Smooth muscle cell (in vitro differentiated cells): ENCODE results near the gene IMMP2L. TPM values are rescaled to one million over a fixed set of nuclear protein-coding genes. Genes with fewer than 3 reads are reported as not detected.

Experiments
- DNase-seq: peaks from one replicate; lab custom pipeline; 2025; ENCODE audit not compliant: unreplicated experiment; lab: John Stamatoyannopoulos, UW
- H2AFZ ChIP-seq: fragments of 200-600 bp; sonication (generic); 2 replicates; pipeline ENCODE4 v1.6.0; 2016; ENCODE audit warnings: antibody characterized with exemption, low read depth, mild to moderate bottlenecking
- H3F3A ChIP-seq: fragments of 200-600 bp; sonication (generic); 2 replicates; pipeline ENCODE4 v1.6.0; 2017; ENCODE audit warnings: antibody characterized with exemption, low read depth
- H3K27ac ChIP-seq: fragments of 200-600 bp; sonication (generic); 2 replicates; pipeline ENCODE4 v1.5.1; 2016; ENCODE audit warnings: low read depth, mild to moderate bottlenecking
- H3K27me3 ChIP-seq: fragments of 200-600 bp; sonication (generic); 2 replicates; pipeline ENCODE4 v1.6.1; 2016; ENCODE audit warnings: low read depth, mild to moderate bottlenecking
- H3K36me3 ChIP-seq: fragments of 200-600 bp; sonication (generic); 2 replicates; pipeline ENCODE4 v1.5.1; 2016; ENCODE audit warnings: low read depth
- H3K4me1 ChIP-seq: fragments of 200-600 bp; sonication (generic); 2 replicates; pipeline ENCODE4 v1.5.1; 2016; ENCODE audit warnings: low read depth
- H3K4me2 ChIP-seq: fragments of 200-600 bp; sonication (generic); 2 replicates; pipeline ENCODE4 v1.6.0; 2016; ENCODE audit warnings: mild to moderate bottlenecking
- H3K4me3 ChIP-seq: fragments of 200-600 bp; sonication (generic); 2 replicates; pipeline ENCODE4 v1.5.1; 2016; ENCODE audit warnings: mild to moderate bottlenecking
- H3K79me2 ChIP-seq: fragments of 200-600 bp; sonication (generic); 2 replicates; pipeline ENCODE4 v1.6.0; 2016; ENCODE audit warnings: low read depth, mild to moderate bottlenecking
- H3K9ac ChIP-seq: fragments of 200-600 bp; sonication (generic); 2 replicates; pipeline ENCODE4 v1.6.0; 2016; ENCODE audit warnings: low read depth
- H3K9me3 ChIP-seq: fragments of 200-600 bp; sonication (generic); replicated peaks from 2 replicates; pipeline ENCODE4 v1.5.1; 2016; ENCODE audit warnings: low read depth
- H4K20me1 ChIP-seq: fragments of 200-600 bp; sonication (generic); 2 replicates; pipeline ENCODE4 v1.6.0; 2016; ENCODE audit warnings: low read depth
- WGBS: methylation state at CpG from one replicate; pipeline ENCODE4 v1.1.7; 2016; ENCODE audit warnings: low lambda C conversion rate; 5-methylcytosine and 5-hydroxymethylcytosine counted together
- polyA plus RNA-seq: library from polyadenylated mRNA; unstranded; fragments of >200 nt; fragmentation: Nextera tagmentation; extraction: Ambion mirVana; gene quantifications from 2 replicates; pipeline ENCODE4 v1.2.1, GENCODE V29; 2016
- total RNA-seq: library from RNA; depleted of rRNA; stranded (reverse); fragments of >200 nt; gene quantifications from 2 replicates; pipeline ENCODE4 v1.2.3, GENCODE V29; 2014
- TF ChIP-seq, protein P1 (sequence below): fragments of 200-600 bp; sonication (generic); IDR thresholded peaks from 2 replicates; pipeline ENCODE4 v1.5.1; 2017; ENCODE audit warnings: borderline replicate concordance, mild to moderate bottlenecking, antibody characterized with exemption; ENCODE audit not compliant: insufficient read depth, poor library complexity, severe bottlenecking

Gene IMMP2L
- total and polyA plus RNA-seq, 2 experiments from 2014 or later: 10.9 to 11.1 TPM

DNA sequence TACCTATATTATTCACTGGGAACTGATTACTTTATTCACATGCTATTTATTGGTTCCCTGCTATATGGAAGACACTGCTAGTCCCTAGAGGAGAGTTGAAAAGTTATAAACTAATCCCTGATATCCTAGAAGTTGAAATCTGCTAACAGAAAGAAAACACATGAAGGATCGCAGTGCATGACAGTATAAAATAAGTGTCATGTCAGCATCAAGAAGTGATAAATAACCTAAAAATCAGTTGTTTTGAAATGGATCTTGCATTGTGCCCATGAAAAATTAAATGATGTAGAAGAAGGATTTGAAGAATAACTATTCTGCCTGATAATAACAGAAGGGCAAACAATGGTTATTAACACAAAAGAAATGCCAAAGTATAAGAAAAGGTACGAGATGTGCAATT lies 764.6 kb downstream of the IMMP2L start:
- TF ChIP-seq, protein P1, sequence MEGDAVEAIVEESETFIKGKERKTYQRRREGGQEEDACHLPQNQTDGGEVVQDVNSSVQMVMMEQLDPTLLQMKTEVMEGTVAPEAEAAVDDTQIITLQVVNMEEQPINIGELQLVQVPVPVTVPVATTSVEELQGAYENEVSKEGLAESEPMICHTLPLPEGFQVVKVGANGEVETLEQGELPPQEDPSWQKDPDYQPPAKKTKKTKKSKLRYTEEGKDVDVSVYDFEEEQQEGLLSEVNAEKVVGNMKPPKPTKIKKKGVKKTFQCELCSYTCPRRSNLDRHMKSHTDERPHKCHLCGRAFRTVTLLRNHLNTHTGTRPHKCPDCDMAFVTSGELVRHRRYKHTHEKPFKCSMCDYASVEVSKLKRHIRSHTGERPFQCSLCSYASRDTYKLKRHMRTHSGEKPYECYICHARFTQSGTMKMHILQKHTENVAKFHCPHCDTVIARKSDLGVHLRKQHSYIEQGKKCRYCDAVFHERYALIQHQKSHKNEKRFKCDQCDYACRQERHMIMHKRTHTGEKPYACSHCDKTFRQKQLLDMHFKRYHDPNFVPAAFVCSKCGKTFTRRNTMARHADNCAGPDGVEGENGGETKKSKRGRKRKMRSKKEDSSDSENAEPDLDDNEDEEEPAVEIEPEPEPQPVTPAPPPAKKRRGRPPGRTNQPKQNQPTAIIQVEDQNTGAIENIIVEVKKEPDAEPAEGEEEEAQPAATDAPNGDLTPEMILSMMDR: no peak
- no peaks in the 10 kb centered on the region for H3K79me2 ChIP-seq
- H3K9me3 ChIP-seq: no peaks in the 10 kb centered on the region
- H3K27ac ChIP-seq: no peak overlapping the region
- no peak overlapping the region for H3K4me2 ChIP-seq
- no peaks in the 10 kb centered on the region for H3F3A ChIP-seq
- no peak overlapping the region for H3K9ac ChIP-seq
- H3K27me3 ChIP-seq: no peaks in the 10 kb centered on the region
- no peak overlapping the region for H2AFZ ChIP-seq
- H3K4me3 ChIP-seq: no peak overlapping the region
- no peaks in the 10 kb centered on the region for H3K4me1 ChIP-seq
- no peaks in the 10 kb centered on the region for H4K20me1 ChIP-seq
- DNase-seq: no peak
- whole genome bisulfite sequencing: 85% methylated on average over 2 of the region's 2 CpGs
- H3K36me3 ChIP-seq: no peaks in the 10 kb centered on the region

DNA sequence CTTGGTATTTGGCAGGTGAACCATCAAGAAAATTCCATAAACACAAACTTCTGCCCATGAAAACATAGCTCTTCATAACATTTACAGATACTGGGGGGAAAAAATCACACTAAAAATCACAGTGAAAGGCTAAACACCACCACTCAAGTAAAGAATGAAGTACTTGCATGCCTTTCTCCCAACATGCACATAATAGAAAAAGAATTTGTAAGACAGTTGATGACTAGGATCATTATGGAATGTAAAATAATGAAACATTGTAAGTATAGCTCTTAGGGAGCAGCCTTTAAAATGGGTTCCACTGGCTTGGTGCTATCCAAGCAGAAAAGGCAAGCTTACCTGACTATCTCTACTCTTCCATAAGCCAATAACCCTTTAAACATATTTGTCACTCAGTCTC lies 771.3 kb downstream of the IMMP2L start:
- no peak for DNase-seq
- H3K79me2 ChIP-seq: no peaks in the 10 kb centered on the region
- H3K4me1 ChIP-seq: no peaks in the 10 kb centered on the region
- TF ChIP-seq, protein P1: no peak
- H3K4me2 ChIP-seq: no peak overlapping the region
- H3K27me3 ChIP-seq: no peaks in the 10 kb centered on the region
- no peak overlapping the region for H3K27ac ChIP-seq
- H3F3A ChIP-seq: no peaks in the 10 kb centered on the region
- H3K4me3 ChIP-seq: no peak overlapping the region
- H3K9me3 ChIP-seq: no peaks in the 10 kb centered on the region
- H4K20me1 ChIP-seq: no peaks in the 10 kb centered on the region
- H3K9ac ChIP-seq: no peak overlapping the region
- no peak overlapping the region for H2AFZ ChIP-seq
- H3K36me3 ChIP-seq: no peaks in the 10 kb centered on the region

DNA sequence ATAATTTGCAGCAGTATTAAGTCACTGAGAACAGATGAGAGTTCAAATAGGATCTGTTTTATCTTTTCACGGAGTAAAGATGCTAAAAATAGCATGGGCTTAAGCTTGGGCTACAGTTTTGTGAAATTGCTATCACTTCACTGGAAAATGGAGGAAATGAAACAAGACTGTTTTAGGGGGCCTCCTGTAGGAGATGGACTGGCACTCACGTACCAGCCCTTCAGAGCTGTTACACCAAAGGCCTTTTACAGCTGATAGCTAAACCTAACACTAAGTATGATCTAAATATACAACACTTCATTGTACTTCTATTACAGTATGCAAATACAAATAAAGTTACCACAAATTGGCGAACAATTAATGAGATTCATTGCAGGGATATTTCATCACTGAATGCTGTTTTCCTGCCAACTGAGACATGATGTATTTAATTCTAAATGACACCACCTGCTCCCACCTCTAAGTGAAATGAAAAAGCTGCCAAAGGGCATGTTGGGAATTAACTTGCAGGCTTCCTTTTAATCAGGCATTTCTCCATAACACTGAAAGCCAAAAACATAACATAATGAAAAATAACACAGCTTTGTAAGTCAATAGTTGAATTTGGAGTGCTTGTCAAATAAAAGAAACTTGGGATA lies 775.8 kb downstream of the IMMP2L start:
- H3K9ac ChIP-seq: no peak overlapping the region
- no peaks in the 10 kb centered on the region for H3K27me3 ChIP-seq
- TF ChIP-seq, protein P1: no peak
- no peaks in the 10 kb centered on the region for H3K4me1 ChIP-seq
- no peaks in the 10 kb centered on the region for H3K36me3 ChIP-seq
- no peak overlapping the region for H3K27ac ChIP-seq
- H4K20me1 ChIP-seq: no peaks in the 10 kb centered on the region
- no peak for DNase-seq
- no peaks in the 10 kb centered on the region for H3K79me2 ChIP-seq
- no peak overlapping the region for H3K4me3 ChIP-seq
- 50% methylated on average over 3 of the region's 3 CpGs for WGBS
- no peaks in the 10 kb centered on the region for H3F3A ChIP-seq
- no peaks in the 10 kb centered on the region for H3K9me3 ChIP-seq
- no peak overlapping the region for H2AFZ ChIP-seq
- no peak overlapping the region for H3K4me2 ChIP-seq

DNA sequence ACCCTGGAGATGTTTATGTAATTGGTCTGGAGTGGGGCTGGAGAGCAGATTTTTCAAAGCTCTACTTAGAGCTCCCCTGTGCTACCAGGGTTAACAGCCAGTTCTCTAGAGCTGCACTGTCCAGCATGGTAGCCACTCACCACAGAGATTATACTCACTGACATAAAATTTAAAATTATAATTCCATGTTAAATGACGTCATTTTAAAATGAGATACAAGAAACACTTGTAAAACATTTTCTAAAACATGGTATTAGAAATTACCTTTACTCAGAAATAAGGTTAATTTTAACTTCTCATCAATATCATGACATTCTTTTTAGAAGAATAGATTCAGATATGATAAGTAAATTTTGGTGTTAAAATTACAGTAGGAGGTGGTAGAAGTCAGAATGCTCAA lies 777.5 kb downstream of the IMMP2L start:
- WGBS: 81% methylated on average over 1 of the region's 1 CpG
- Histone ChIP-seq H3K9me3 (no peaks in the 10 kb centered on the region), H3K4me2 (no peak overlapping the region), H3K27ac (no peak overlapping the region), H3K27me3 (no peaks in the 10 kb centered on the region), H3K36me3 (no peaks in the 10 kb centered on the region), H3F3A (no peaks in the 10 kb centered on the region), H3K4me3 (no peak overlapping the region), H3K79me2 (no peaks in the 10 kb centered on the region), H3K4me1 (no peaks in the 10 kb centered on the region), H3K9ac (no peak overlapping the region), H2AFZ (no peak overlapping the region), H4K20me1 (no peaks in the 10 kb centered on the region)
- TF ChIP-seq, protein P1: no peak
- DNase-seq: no peak
